GM12878 (cell line): Measurements from ENCODE around the gene CCL4. TPM values are rescaled to one million over a fixed set of nuclear protein-coding genes. Genes with fewer than 3 reads are reported as not detected.

Experiments
- BRCA1 ChIP-seq: IDR thresholded peaks from 2 replicates; pipeline ENCODE4 v1.6.1; 2011; ENCODE audit warnings: low read depth, low read length, improper control_type of control experiment
- CHD1 ChIP-seq: IDR thresholded peaks from 2 replicates; pipeline ENCODE4 v1.6.1; 2012; ENCODE audit warnings: low read depth, low read length, improper control_type of control experiment
- E2F4 ChIP-seq: IDR thresholded peaks from 2 replicates; pipeline ENCODE4 v1.6.1; 2012; ENCODE audit warnings: low read depth, low read length, improper control_type of control experiment
- E4F1 ChIP-seq: fragments of 450-650 bp; IDR thresholded peaks from 2 replicates; pipeline ENCODE4 v1.6.1; 2018; ENCODE audit warnings: borderline replicate concordance, mild to moderate bottlenecking; ENCODE audit not compliant: partially characterized antibody
- EP300 ChIP-seq, 2 experiments: fragments of 150-350 bp in 1 of 2; IDR thresholded peaks; 2 replicates each; pipeline ENCODE4 v1.6.1; 2011 to 2012; ENCODE audit warnings: low read depth in 2 of 2, low read length in 2 of 2, borderline replicate concordance in 1 of 2, improper control_type of control experiment in 1 of 2, inconsistent platforms in 1 of 2; ENCODE audit not compliant: control insufficient read depth in 1 of 2
- GABPA ChIP-seq: IDR thresholded peaks from 2 replicates; pipeline ENCODE4 v1.6.1; 2014; ENCODE audit warnings: antibody characterized with exemption, low read depth, mild to moderate bottlenecking, inconsistent platforms
- MEF2B ChIP-seq: fragments of 450-650 bp; IDR thresholded peaks from 2 replicates; pipeline ENCODE4 v1.6.1; 2018; ENCODE audit warnings: mild to moderate bottlenecking, moderate library complexity; ENCODE audit not compliant: partially characterized antibody, poor library complexity, severe bottlenecking
- PAX8 ChIP-seq: fragments of 450-650 bp; IDR thresholded peaks from 2 replicates; pipeline ENCODE4 v1.6.1; 2017; ENCODE audit warnings: mild to moderate bottlenecking, moderate library complexity
- PML ChIP-seq: IDR thresholded peaks from 2 replicates; pipeline ENCODE4 v1.6.1; 2012; ENCODE audit warnings: low read length, inconsistent platforms
- POLR2AphosphoS2 ChIP-seq: IDR thresholded peaks from 2 replicates; pipeline ENCODE4 v1.6.1; 2011; ENCODE audit warnings: low read depth, mild to moderate bottlenecking, low read length, improper control_type of control experiment, moderate library complexity
- SKIL ChIP-seq: fragments of 450-650 bp; IDR thresholded peaks from 2 replicates; pipeline ENCODE4 v1.6.1; 2017; ENCODE audit warnings: mild to moderate bottlenecking, low read depth, inconsistent platforms; ENCODE audit not compliant: poor library complexity, severe bottlenecking
- SP1 ChIP-seq: IDR thresholded peaks from one replicate; pipeline ENCODE4 v1.6.1; 2011; ENCODE audit warnings: low read depth, low read length
- ZBTB11 ChIP-seq: fragments of 450-650 bp; formaldehyde crosslinking; IDR thresholded peaks from 2 replicates; pipeline ENCODE4 v1.5.0; 2022; ENCODE audit warnings: mild to moderate bottlenecking, missing genetic modification characterization
- ZNF592 ChIP-seq: fragments of 450-650 bp; IDR thresholded peaks from 2 replicates; pipeline ENCODE4 v1.6.1; 2017; ENCODE audit warnings: mild to moderate bottlenecking, moderate library complexity
- ZSCAN29 ChIP-seq: fragments of 450-650 bp; IDR thresholded peaks from 2 replicates; pipeline ENCODE4 v1.6.1; 2017; ENCODE audit warnings: mild to moderate bottlenecking, moderate library complexity
- polyA plus RNA-seq, 11 experiments: library from polyadenylated mRNA; depleted of rRNA in 4 of 11; unstranded in 6 of 11; stranded (reverse) in 5 of 11; fragments of >200 nt; fragmentation: Nextera tagmentation in 4 of 11; fragmentation: Illumina TruSeq in 1 of 11; extraction: Ambion mirVana in 4 of 11; extraction: Trizol in 1 of 11; gene quantifications; 1 replicate in 1 of 11; 2 replicates in 10 of 11; pipeline versions ENCODE4 v1.2.1 to v1.2.3, GENCODE V29; 2011 to 2016; ENCODE audit warnings: inconsistent platforms in 2 of 11, missing spikeins in 2 of 11, low read depth in 1 of 11
- total RNA-seq, 4 experiments: library from RNA; depleted of rRNA in 3 of 4; stranded (reverse); fragments of >200 nt in 3 of 4; fragmentation: Illumina TruSeq in 1 of 4; extraction: Trizol in 1 of 4; gene quantifications; 2 replicates each; pipeline versions ENCODE4 v1.2.1 to v1.2.3, GENCODE V29; 2013 to 2021

CCL4 gene
- total and polyA plus RNA-seq, 10 of the 15 experiments (the other 5 are each of a cell fraction or from before 2014, with no cell fraction given) = 18.7 to 741 (median 79.4) TPM

GRCh38 chr17:36117505-36118382, 14.1 kb downstream of the CCL4 start (continued):
- TF ChIP-seq SKIL (no peak), MEF2B (peak; percentile 32), PAX8 (no peak), PML (no peak), ZBTB11 (CRISPR knock-in tag) (no peak), EP300 (IDR thresholded peaks at IDR 0.05; ENCODE audit: borderline replicate concordance in 1 of 2, control insufficient read depth in 1 of 2, low read depth in 2 of 2, low read length in 2 of 2) (no peak; a peak in 1 of 4 replicates), E4F1 (no peak), GABPA (no peak), POLR2AphosphoS2 (no peak), E2F4 (no peak), ZSCAN29 (no peak), CHD1 (no peak), SP1 (no peak), BRCA1 (no peak), ZNF592 (no peak)
